ENCODE results near the gene CLCN3. TPM values are rescaled to one million over a fixed set of nuclear protein-coding genes. Genes with fewer than 3 reads are reported as not detected.
A peak's percentile ranks its signal among the peaks of the same experiment; 100 is the strongest.

The CLCN3 gene
- polyA plus RNA-seq, 2 donors = 18.8 to 22.3 TPM

- no peak overlapping the region for H3K4me3 ChIP-seq (ENCODE audit: low read depth in 1 of 2, low read length in 2 of 2)
- H3K27me3 ChIP-seq (ENCODE audit: control insufficient read depth in 1 of 2, insufficient read depth in 2 of 2, low read length in 2 of 2) = no peaks in the 10 kb centered on the region
- no peaks in the 10 kb centered on the region for H3K4me1 ChIP-seq (ENCODE audit: control insufficient read depth in 2 of 2, insufficient read depth in 2 of 2, low read length in 1 of 2)
- H3K9me3 ChIP-seq (ENCODE audit: control insufficient read depth in 2 of 2, insufficient read depth in 1 of 2, low read depth in 1 of 2, low read length in 1 of 2) = no peaks in the 10 kb centered on the region
- H3K36me3 ChIP-seq (ENCODE audit: control insufficient read depth in 2 of 2, insufficient read depth in 2 of 2, low read length in 1 of 2) = no peaks in the 10 kb centered on the region
- H3K27ac ChIP-seq (ENCODE audit: low read depth in 2 of 2, low read length in 1 of 2) = no peak overlapping the region
Observed at GRCh38 chr4:169601016-169601771, 19.2 kb upstream of the CLCN3 start.

- WGBS, 2 donors = 78 to 91% methylated on average over 2 of the region's 2 CpGs
- Histone ChIP-seq H3K4me1 (ENCODE audit: control insufficient read depth in 2 of 2, insufficient read depth in 2 of 2, low read length in 1 of 2) (no peaks in the 10 kb centered on the region), H3K27ac (ENCODE audit: low read depth in 2 of 2, low read length in 1 of 2) (no peak overlapping the region), H3K36me3 (ENCODE audit: control insufficient read depth in 2 of 2, insufficient read depth in 2 of 2, low read length in 1 of 2) (no peaks in the 10 kb centered on the region), H3K4me3 (ENCODE audit: low read depth in 1 of 2, low read length in 2 of 2) (no peak overlapping the region), H3K27me3 (ENCODE audit: control insufficient read depth in 1 of 2, insufficient read depth in 2 of 2, low read length in 2 of 2) (no peaks in the 10 kb centered on the region), H3K9me3 (ENCODE audit: control insufficient read depth in 2 of 2, insufficient read depth in 1 of 2, low read depth in 1 of 2, low read length in 1 of 2) (no peaks in the 10 kb centered on the region)
Observed at GRCh38 chr4:169603312-169603711, 17.1 kb upstream of the CLCN3 start.

- Histone ChIP-seq H3K4me1 (ENCODE audit: control insufficient read depth in 2 of 2, insufficient read depth in 2 of 2, low read length in 1 of 2) (no peaks in the 10 kb centered on the region), H3K36me3 (ENCODE audit: control insufficient read depth in 2 of 2, insufficient read depth in 2 of 2, low read length in 1 of 2) (no peaks in the 10 kb centered on the region), H3K4me3 (ENCODE audit: low read depth in 1 of 2, low read length in 2 of 2) (no peak overlapping the region), H3K27me3 (ENCODE audit: control insufficient read depth in 1 of 2, insufficient read depth in 2 of 2, low read length in 2 of 2) (no peaks in the 10 kb centered on the region), H3K27ac (ENCODE audit: low read depth in 2 of 2, low read length in 1 of 2) (no peak overlapping the region), H3K9me3 (ENCODE audit: control insufficient read depth in 2 of 2, insufficient read depth in 1 of 2, low read depth in 1 of 2, low read length in 1 of 2) (no peaks in the 10 kb centered on the region)
- 46 to 76% methylated on average over 1 of the region's 1 CpG for WGBS, 2 donors
Observed at GRCh38 chr4:169604131-169604900, 16.1 kb upstream of the CLCN3 start.

GRCh38 chr4:169604903-169605331, 15.5 kb upstream of the CLCN3 start:
- 94 to 96% methylated on average over 1 of the region's 1 CpG for WGBS, 2 donors
- no peaks in the 10 kb centered on the region for H3K36me3 ChIP-seq (ENCODE audit: control insufficient read depth in 2 of 2, insufficient read depth in 2 of 2, low read length in 1 of 2)
- H3K4me3 ChIP-seq (ENCODE audit: low read depth in 1 of 2, low read length in 2 of 2) = no peak overlapping the region
- H3K9me3 ChIP-seq (ENCODE audit: control insufficient read depth in 2 of 2, insufficient read depth in 1 of 2, low read depth in 1 of 2, low read length in 1 of 2) = no peaks in the 10 kb centered on the region
- no peak overlapping the region for H3K27ac ChIP-seq (ENCODE audit: low read depth in 2 of 2, low read length in 1 of 2)
- no peaks in the 10 kb centered on the region for H3K4me1 ChIP-seq (ENCODE audit: control insufficient read depth in 2 of 2, insufficient read depth in 2 of 2, low read length in 1 of 2)
- no peaks in the 10 kb centered on the region for H3K27me3 ChIP-seq (ENCODE audit: control insufficient read depth in 1 of 2, insufficient read depth in 2 of 2, low read length in 2 of 2)

- no peaks in the 10 kb centered on the region for H3K36me3 ChIP-seq (ENCODE audit: control insufficient read depth in 2 of 2, insufficient read depth in 2 of 2, low read length in 1 of 2)
- 29 to 36% methylated on average over 4 of the region's 4 CpGs for WGBS, 2 donors
- H3K9me3 ChIP-seq (ENCODE audit: control insufficient read depth in 2 of 2, insufficient read depth in 1 of 2, low read depth in 1 of 2, low read length in 1 of 2) = no peaks in the 10 kb centered on the region
- H3K4me1 ChIP-seq (ENCODE audit: control insufficient read depth in 2 of 2, insufficient read depth in 2 of 2, low read length in 1 of 2) = no peaks in the 10 kb centered on the region
- no peak overlapping the region for H3K27ac ChIP-seq (ENCODE audit: low read depth in 2 of 2, low read length in 1 of 2)
- no peak overlapping the region for H3K4me3 ChIP-seq (ENCODE audit: low read depth in 1 of 2, low read length in 2 of 2)
- H3K27me3 ChIP-seq (ENCODE audit: control insufficient read depth in 1 of 2, insufficient read depth in 2 of 2, low read length in 2 of 2) = no peaks in the 10 kb centered on the region
Observed at GRCh38 chr4:169611157-169611556, 9.2 kb upstream of the CLCN3 start.

GRCh38 chr4:169611991-169612870, 8.1 kb upstream of the CLCN3 start, which contains the start of gene NEK1:
NEK1 (minus strand) TSS chr4:169612583; CDS start chr4:169602630, 9,953 bp downstream.
- H3K27ac ChIP-seq (ENCODE audit: low read depth in 2 of 2, low read length in 1 of 2) = peak within 1 kb of the TSS; percentile 99
- WGBS, 2 donors = 0 to 1% methylated on average over 61 of the region's 61 CpGs
- no peaks in the 10 kb centered on the region for H3K36me3 ChIP-seq (ENCODE audit: control insufficient read depth in 2 of 2, insufficient read depth in 2 of 2, low read length in 1 of 2)
- no peaks in the 10 kb centered on the region for H3K27me3 ChIP-seq (ENCODE audit: control insufficient read depth in 1 of 2, insufficient read depth in 2 of 2, low read length in 2 of 2)
- peak within 1 kb of the TSS; percentile 86 to 95 for H3K4me3 ChIP-seq (ENCODE audit: low read depth in 1 of 2, low read length in 2 of 2)
- H3K9me3 ChIP-seq (ENCODE audit: control insufficient read depth in 2 of 2, insufficient read depth in 1 of 2, low read depth in 1 of 2, low read length in 1 of 2) = no peaks in the 10 kb centered on the region
- no peaks in the 10 kb centered on the region for H3K4me1 ChIP-seq (ENCODE audit: control insufficient read depth in 2 of 2, insufficient read depth in 2 of 2, low read length in 1 of 2)

GRCh38 chr4:169612871-169613859, 7.2 kb upstream of the CLCN3 start:
- H3K9me3 ChIP-seq (ENCODE audit: control insufficient read depth in 2 of 2, insufficient read depth in 1 of 2, low read depth in 1 of 2, low read length in 1 of 2) = no peaks in the 10 kb centered on the region
- peak overlapping the region; percentile 86 to 95 for H3K4me3 ChIP-seq (ENCODE audit: low read depth in 1 of 2, low read length in 2 of 2)
- H3K27ac ChIP-seq (ENCODE audit: low read depth in 2 of 2, low read length in 1 of 2) = peak overlapping the region; percentile 99
- H3K36me3 ChIP-seq (ENCODE audit: control insufficient read depth in 2 of 2, insufficient read depth in 2 of 2, low read length in 1 of 2) = no peaks in the 10 kb centered on the region
- H3K4me1 ChIP-seq (ENCODE audit: control insufficient read depth in 2 of 2, insufficient read depth in 2 of 2, low read length in 1 of 2) = no peaks in the 10 kb centered on the region
- H3K27me3 ChIP-seq (ENCODE audit: control insufficient read depth in 1 of 2, insufficient read depth in 2 of 2, low read length in 2 of 2) = no peaks in the 10 kb centered on the region
- 2% methylated on average over 9 of the region's 9 CpGs for WGBS, 2 donors

- 81 to 83% methylated on average over 4 of the region's 4 CpGs for WGBS, 2 donors
- H3K27me3 ChIP-seq (ENCODE audit: control insufficient read depth in 1 of 2, insufficient read depth in 2 of 2, low read length in 2 of 2) = no peaks in the 10 kb centered on the region
- H3K9me3 ChIP-seq (ENCODE audit: control insufficient read depth in 2 of 2, insufficient read depth in 1 of 2, low read depth in 1 of 2, low read length in 1 of 2) = no peaks in the 10 kb centered on the region
- no peaks in the 10 kb centered on the region for H3K36me3 ChIP-seq (ENCODE audit: control insufficient read depth in 2 of 2, insufficient read depth in 2 of 2, low read length in 1 of 2)
- H3K4me3 ChIP-seq (ENCODE audit: low read depth in 1 of 2, low read length in 2 of 2) = no peak overlapping the region
- H3K27ac ChIP-seq (ENCODE audit: low read depth in 2 of 2, low read length in 1 of 2) = no peak overlapping the region
- H3K4me1 ChIP-seq (ENCODE audit: control insufficient read depth in 2 of 2, insufficient read depth in 2 of 2, low read length in 1 of 2) = no peaks in the 10 kb centered on the region
Observed at GRCh38 chr4:169615467-169616106, 4.8 kb upstream of the CLCN3 start.
